CD4-positive, alpha-beta T cell treated with Interferon alpha-2 for 1 hour (primary cell): ENCODE results near the gene ALDH16A1.
"Not testable (repeated sequence)": the region's sequence is repeated elsewhere in the genome, so short reads cannot be mapped to it uniquely, and the experiment has no call there.

Source experiments
- DNase-seq, 2 donors: peaks; one replicate each; pipeline ENCODE4 v3.0.0-alpha.2; 2020 to 2022

The ALDH16A1 gene

GRCh38 chr19:49468746-49469447 is 15.9 kb downstream of the ALDH16A1 start:
- DNase-seq: peak; percentile 98

DNA sequence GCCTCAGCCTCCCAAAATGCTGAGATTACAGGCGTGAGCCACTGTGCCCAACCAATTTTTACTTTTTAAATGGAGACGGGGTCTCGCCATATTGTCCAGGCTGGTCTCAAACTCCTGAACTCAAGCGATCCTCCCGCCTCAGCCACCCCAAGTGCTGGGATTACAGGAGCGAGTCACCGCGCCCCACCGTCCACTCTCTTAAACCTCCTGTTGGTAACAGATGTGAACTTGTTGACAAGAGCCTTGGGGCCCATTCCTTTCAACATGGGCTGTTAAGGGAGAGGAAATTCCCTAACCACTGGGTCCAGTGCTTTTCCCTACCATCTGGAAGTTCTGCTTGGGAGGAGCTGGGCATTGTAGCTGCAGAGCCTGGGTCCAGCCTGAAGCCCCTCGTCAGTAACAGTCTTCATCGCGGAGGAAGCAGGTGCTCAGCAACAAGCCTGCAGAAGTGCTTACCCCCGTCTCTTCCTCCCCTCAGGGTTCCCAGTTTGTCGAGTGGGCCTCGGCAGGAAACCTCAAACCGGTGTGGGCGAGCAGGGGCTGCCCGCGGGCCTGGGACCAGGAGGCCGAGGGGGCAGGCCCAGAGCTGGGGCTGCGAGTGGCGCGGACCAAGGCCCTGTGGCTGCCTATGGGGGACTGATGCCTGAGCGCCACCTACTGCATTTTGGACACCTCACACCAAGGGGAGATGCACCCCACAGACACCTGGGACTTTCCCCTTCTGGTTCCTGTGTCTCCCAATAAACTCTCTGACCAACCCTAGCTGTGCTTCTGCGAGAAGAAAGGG is 17.0 kb downstream of the ALDH16A1 start:
- DNase-seq: peak; percentile 88 to 94

DNA sequence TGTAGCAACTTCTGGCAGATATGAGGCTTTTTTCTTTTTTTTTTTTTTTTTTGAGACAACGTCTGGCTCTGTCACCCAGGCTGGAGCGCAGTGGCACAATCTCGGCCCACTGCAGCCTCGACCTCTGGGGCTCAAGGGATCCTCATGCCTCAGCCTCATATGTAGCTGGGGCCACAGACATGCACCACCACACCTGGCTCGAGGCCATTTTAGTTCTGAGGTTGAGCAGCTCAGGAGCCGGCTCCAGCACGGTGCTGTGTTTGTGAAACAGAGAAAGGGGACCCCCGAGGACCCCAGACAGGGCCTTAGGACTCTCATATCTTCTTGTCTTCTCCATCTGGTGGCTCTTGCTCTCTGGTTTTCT is 17.6 kb downstream of the ALDH16A1 start:
- no peak for DNase-seq

DNA sequence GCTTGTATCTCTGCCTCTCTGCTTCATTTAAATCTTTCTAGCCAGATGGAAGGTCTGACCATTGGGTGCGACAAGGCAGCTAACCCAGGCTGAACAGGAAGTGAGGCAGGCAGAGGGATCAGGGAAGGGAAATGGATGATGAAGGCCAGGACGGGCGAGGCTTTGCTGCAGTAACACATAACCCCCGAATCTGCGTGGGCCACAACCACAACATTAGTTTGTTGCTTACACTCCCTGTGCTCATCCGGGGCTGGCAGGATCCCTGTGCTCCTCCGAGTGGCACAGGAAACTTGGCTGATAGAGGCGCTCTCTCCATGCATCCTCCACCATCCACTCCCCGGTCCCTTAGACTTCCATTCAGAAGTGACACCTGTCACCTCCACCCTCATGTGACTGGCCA is 19.9 kb downstream of the ALDH16A1 start:
- DNase-seq: no peak

GRCh38 chr19:49473501-49473867 is 20.5 kb downstream of the ALDH16A1 start:
- DNase-seq: not testable (repeated sequence)

GRCh38 chr19:49473868-49474541 is 21.0 kb downstream of the ALDH16A1 start, which contains the start of gene FLT3LG:
FLT3LG (plus strand) TSS chr19:49474215; CDS start chr19:49474640, 425 bp downstream.
- peak; percentile 94 to 96 for DNase-seq

DNA sequence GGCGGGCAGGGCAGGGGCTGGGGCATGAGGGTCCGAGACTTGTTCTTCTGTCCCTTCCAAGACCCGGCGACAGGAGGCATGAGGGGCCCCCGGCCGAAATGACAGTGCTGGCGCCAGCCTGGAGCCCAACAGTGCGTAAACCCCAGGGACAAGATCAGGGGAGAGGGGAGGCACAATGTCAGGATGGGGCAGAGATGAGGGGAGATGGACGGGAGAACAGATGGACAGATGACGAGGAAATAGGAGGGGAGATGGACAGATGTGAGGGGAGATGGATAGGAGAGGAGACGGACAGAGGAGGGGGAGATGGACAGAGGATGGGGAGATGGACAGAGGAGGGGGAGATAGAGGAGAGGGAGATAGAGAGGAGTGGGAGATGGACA is 21.5 kb downstream of the ALDH16A1 start:
- no peak for DNase-seq

DNA sequence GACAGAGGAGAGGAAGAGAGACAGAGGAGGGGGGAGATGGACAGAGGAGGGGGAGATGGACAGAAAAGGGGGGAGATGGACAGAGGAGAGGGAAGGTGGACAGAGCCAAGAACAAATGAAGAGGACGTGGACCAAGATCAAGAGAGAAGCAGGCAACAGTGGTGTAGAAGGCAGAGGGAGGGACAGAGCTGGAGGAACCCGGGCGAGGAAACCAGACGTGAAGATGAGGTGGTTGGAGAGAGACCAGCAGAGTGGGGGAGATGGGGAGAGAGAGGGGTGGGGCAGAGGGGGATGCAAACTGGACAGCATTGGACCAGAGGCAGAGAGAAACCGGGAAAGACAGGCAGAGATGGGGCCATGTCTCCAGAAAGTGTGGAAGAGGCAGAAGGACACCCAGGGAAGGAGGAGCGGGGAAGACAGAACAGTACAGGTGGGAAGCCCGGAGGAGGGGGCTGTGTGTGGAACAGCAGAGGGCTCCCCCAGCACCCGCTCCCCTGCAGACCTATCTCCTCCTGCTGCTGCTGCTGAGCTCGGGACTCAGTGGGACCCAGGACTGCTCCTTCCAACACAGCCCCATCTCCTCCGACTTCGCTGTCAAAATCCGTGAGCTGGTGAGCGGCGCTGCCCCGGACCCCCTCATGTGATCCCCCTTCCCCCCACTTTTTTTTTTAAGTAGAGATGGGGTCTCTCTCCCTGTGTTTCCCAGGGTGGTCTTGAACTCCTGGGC is 22.3 kb downstream of the ALDH16A1 start:
- no peak for DNase-seq

GRCh38 chr19:49475995-49476880 is 23.2 kb downstream of the ALDH16A1 start:
- DNase-seq: peak; percentile 61 to 75

- DNase-seq: no peak
Measured at GRCh38 chr19:49479975-49480628, 27.1 kb downstream of the ALDH16A1 start.

- DNase-seq: no peak
Measured at GRCh38 chr19:49481020-49481683, 28.1 kb downstream of the ALDH16A1 start.

DNA sequence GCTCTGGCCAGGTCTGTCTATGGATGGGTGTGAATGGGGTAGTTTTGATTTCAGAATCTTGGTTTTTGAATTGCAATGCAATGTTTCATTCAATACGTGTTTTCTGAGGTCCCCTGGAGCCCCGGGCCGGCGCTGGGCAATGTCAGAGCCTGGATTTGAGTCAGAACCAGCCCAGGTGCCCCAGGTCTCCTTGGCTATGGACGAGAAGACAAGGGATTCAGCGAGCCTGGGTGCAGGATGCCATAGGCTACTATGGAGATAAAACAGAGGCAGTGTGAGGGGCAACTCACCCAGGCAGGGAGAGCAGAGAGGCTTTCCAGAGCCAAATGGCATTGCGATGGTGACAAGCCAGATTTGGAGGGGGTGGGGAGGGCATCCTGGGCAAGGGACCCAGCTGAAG is 33.2 kb downstream of the ALDH16A1 start:
- no peak for DNase-seq

DNA sequence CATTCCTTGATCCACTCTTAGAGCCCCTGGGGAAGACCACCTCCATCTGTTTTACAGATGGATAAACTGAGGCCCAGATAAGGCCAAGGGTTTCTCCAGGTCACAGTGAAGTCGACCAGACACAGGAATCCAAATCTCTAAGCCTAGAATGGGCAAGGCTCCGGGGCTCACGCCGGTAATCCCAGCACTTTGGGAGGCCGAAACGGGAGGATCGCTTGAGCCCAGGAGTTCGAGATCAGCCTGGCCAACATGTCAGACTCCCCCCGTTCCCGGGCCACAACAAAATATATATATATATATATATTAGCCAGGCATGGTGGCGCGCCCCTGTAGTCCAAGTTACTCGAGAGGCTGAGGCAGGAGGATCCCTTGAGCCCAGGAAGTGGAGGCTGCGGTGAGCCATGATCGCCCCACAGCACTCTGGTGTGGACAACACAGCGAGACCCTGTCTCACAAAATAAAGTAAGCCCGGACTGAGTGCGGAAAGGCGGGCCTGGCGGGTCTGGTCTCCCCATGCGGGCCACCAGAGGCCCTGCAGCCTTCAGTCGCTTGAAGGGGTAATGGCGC is 33.8 kb downstream of the ALDH16A1 start:
- DNase-seq: no peak

GRCh38 chr19:49487277-49488045 is 34.4 kb downstream of the ALDH16A1 start, which contains the start of gene RPL13A:
RPL13A (plus strand) TSS chr19:49487608; CDS start chr19:49487630, 22 bp downstream.
- DNase-seq: peak; percentile 100

- DNase-seq: no peak
Measured at GRCh38 chr19:49488046-49488862, 35.2 kb downstream of the ALDH16A1 start.

DNA sequence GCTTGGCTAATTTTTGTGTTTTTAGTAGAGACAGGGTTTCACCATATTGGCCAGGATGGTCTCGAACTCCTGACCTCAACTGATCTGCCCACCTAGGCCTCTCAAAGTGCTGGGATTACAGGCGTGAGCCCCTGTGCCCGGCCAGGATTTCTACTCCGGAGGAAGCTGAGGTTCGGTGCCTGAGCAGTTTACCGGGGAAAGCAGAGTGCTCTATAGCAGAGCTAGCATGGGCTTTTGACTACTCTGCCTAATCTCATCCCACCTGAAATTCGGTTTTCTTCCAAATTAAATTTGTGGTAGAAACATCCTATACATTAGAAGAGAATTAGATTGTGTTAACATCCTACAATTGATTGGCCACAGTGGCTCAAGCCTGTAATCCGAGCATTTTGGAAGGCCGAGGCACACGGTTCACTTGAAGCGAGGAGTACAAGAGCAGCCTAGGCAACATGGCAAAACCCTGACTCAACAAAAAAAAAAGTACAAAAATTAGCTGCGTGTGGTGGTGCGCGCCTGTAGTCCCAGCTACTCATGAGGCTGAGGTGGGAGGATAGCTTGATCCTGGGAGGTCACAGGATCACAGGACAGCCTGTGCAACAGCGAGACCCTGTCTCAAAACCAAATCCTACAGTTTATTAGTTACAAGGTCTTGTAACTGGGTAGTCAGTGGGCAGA is 36.0 kb downstream of the ALDH16A1 start:
- DNase-seq: no peak

DNA sequence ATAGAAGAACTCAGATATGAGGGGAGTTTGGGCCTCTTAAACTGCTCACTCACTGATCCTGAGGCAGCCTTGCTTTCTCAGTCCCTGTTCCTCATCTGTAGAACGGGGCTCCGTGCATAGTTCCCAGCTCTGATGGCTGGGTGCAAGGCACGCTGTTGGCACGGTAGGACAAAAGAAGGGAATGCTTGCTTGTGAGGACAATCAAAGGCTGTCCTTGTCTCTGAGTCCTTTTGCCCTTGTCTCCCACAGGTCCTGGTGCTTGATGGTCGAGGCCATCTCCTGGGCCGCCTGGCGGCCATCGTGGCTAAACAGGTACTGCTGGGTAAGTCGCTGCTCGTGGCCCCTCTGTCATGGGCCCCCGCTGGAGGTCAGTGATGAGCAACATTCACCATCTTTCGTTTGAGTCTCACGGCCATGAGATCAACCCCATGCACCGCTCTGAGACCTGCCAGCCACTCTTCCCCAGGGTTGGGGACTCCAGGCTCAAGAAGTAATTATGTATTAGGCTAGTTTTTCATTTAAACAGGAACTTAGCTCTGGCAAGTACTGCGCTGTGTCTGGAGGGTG is 36.7 kb downstream of the ALDH16A1 start:
- peak in 1 of 2 donors; percentile 64 for DNase-seq
